Vagina (tissue), 2 donors: Measurements from ENCODE around the gene ISG20L2.

ENCODE experiments used
- CTCF ChIP-seq, 3 experiments: fragments of 450-650 bp in 2 of 3; fragments of 200-600 bp in 1 of 3; sonication (generic) in 1 of 3; IDR thresholded peaks; one replicate each; pipeline ENCODE4 v1.5.1; 2017 to 2019; ENCODE audit warnings: antibody characterized with exemption in 3 of 3, mild to moderate bottlenecking in 2 of 3, moderate library complexity in 2 of 3
- POLR2A ChIP-seq, 2 donors: fragments of 450-650 bp; IDR thresholded peaks; one replicate each; pipeline ENCODE4 v1.6.1; 2017; ENCODE audit warnings: antibody characterized with exemption in 2 of 2, mild to moderate bottlenecking in 2 of 2, moderate library complexity in 2 of 2

- TF ChIP-seq CTCF (IDR thresholded peaks at IDR 0.05) (no peak), POLR2A (IDR thresholded peaks at IDR 0.05) (no peak)
These were observed 19.4 kb upstream of the ISG20L2 start for GRCh38 chr1:156747742-156748669.
